ENCODE data around the gene VN1R5.
"Not testable (repeated sequence)": the region's sequence is repeated elsewhere in the genome, so short reads cannot be mapped to it uniquely, and the experiment has no call there.

Gene VN1R5

GRCh38 chr1:247255772-247256171, at the start of gene VN1R5:
Gene VN1R5, plus strand, starts transcription at chr1:247256072.
- DNase-seq = not testable (repeated sequence)

GRCh38 chr1:247209396-247209795, 46.5 kb upstream of the VN1R5 start:
- no peak for DNase-seq

- DNase-seq = no peak
Observed at GRCh38 chr1:247210062-247210375, 45.9 kb upstream of the VN1R5 start.

GRCh38 chr1:247210376-247211117, 45.3 kb upstream of the VN1R5 start:
- DNase-seq = peak; percentile 95

GRCh38 chr1:247211339-247211738, 44.5 kb upstream of the VN1R5 start:
- no peak for DNase-seq

GRCh38 chr1:247212012-247212411, 43.9 kb upstream of the VN1R5 start:
- no peak for DNase-seq

GRCh38 chr1:247212627-247213617, 43.0 kb upstream of the VN1R5 start:
- DNase-seq = no peak

- no peak for DNase-seq
Observed at GRCh38 chr1:247216261-247216660, 39.6 kb upstream of the VN1R5 start.

- no peak for DNase-seq
Observed at GRCh38 chr1:247218121-247218651, 37.7 kb upstream of the VN1R5 start.

GRCh38 chr1:247220280-247220679, 35.6 kb upstream of the VN1R5 start:
- not testable (repeated sequence) for DNase-seq

GRCh38 chr1:247222840-247223239, 33.0 kb upstream of the VN1R5 start:
- no peak for DNase-seq

GRCh38 chr1:247224822-247225221, 31.1 kb upstream of the VN1R5 start:
- DNase-seq = no peak

- DNase-seq = no peak
Observed at GRCh38 chr1:247228133-247228532, 27.7 kb upstream of the VN1R5 start.

- DNase-seq = no peak
Observed at GRCh38 chr1:247241691-247242090, 14.2 kb upstream of the VN1R5 start.

- no peak for DNase-seq
Observed at GRCh38 chr1:247243524-247244137, 12.2 kb upstream of the VN1R5 start.

GRCh38 chr1:247246325-247247115, 9.4 kb upstream of the VN1R5 start:
- no peak for DNase-seq

- no peak for DNase-seq
Observed at GRCh38 chr1:247247568-247247967, 8.3 kb upstream of the VN1R5 start.

GRCh38 chr1:247266053-247266452, 10.2 kb downstream of the VN1R5 start:
- DNase-seq = no peak

GRCh38 chr1:247268390-247269045, 12.6 kb downstream of the VN1R5 start:
- no peak for DNase-seq

GRCh38 chr1:247269133-247269532, 13.3 kb downstream of the VN1R5 start:
- DNase-seq = no peak

GRCh38 chr1:247270003-247270402, 14.1 kb downstream of the VN1R5 start:
- no peak for DNase-seq

GRCh38 chr1:247273013-247273412, 17.1 kb downstream of the VN1R5 start:
- DNase-seq = no peak
